ENCODE results near the gene QPCT. TPM values are rescaled to one million over a fixed set of nuclear protein-coding genes. Genes with fewer than 3 reads are reported as not detected.

Gene QPCT
- total RNA-seq, 2 experiments from 2014 or later = 0.42 TPM; not detected in 1

- CTCF ChIA-PET = no interaction called here
- Mint-ChIP-seq H3K4me1 (ENCODE audit: low read depth) (peaks cover 25% of the 10 kb centered on the region), H3K27me3 (ENCODE audit: low read depth) (peaks cover 19% of the 10 kb centered on the region), H3K4me3 (no peak overlapping the region), H3K36me3 (ENCODE audit: low read depth) (peaks cover 3% of the 10 kb centered on the region), H3K27ac (no peak overlapping the region), H3K9me3 (no peaks in the 10 kb centered on the region)
- intact Hi-C loops (cut with micrococcal nuclease) = no loop called here
- DNase-seq = no peak
Measured at GRCh38 chr2:37326285-37326684, 18.1 kb upstream of the QPCT start.

- intact Hi-C loops (cut with micrococcal nuclease) = no loop called here
- no peak overlapping the region for H3K27ac Mint-ChIP-seq
- H3K4me1 Mint-ChIP-seq (ENCODE audit: low read depth) = peaks cover 17% of the 10 kb centered on the region
- no peak overlapping the region for H3K4me3 Mint-ChIP-seq
- DNase-seq = no peak
- peaks cover 3% of the 10 kb centered on the region for H3K36me3 Mint-ChIP-seq (ENCODE audit: low read depth)
- peaks cover 19% of the 10 kb centered on the region for H3K27me3 Mint-ChIP-seq (ENCODE audit: low read depth)
- H3K9me3 Mint-ChIP-seq = no peaks in the 10 kb centered on the region
- CTCF ChIA-PET = no interaction called here
Measured at GRCh38 chr2:37326866-37327634, 17.4 kb upstream of the QPCT start.

GRCh38 chr2:37330681-37331080 is 13.7 kb upstream of the QPCT start:
- intact Hi-C loops (cut with micrococcal nuclease) = no loop called here

DNA sequence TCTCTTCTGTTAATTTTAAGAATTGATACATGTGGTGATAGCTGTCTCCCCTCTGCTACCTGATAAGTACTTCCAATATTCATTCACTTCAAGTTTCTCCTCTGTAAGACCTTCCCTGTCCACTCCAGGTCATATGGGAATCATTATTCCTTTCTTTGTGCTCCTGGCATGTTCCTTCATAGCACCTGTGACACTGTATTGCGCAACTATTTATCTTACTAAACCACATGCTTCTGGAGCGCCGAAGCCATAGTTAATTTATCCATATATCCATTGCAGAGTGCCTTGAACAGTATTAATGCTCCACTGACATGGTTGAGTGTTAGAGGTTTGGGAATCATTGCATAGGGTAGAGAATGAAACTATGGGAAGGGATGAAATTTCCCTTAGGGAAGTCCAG is 11.9 kb upstream of the QPCT start:
- no peak overlapping the region for H3K4me3 Mint-ChIP-seq
- no peaks in the 10 kb centered on the region for H3K9me3 Mint-ChIP-seq
- DNase-seq = no peak
- no peaks in the 10 kb centered on the region for H3K4me1 Mint-ChIP-seq (ENCODE audit: low read depth)
- intact Hi-C loops (cut with micrococcal nuclease) = no loop called here
- H3K36me3 Mint-ChIP-seq (ENCODE audit: low read depth) = no peaks in the 10 kb centered on the region
- CTCF ChIA-PET = no interaction called here
- H3K27me3 Mint-ChIP-seq (ENCODE audit: low read depth) = peaks cover 5% of the 10 kb centered on the region
- no peak overlapping the region for H3K27ac Mint-ChIP-seq

More at GRCh38 chr2:37330681-37331080, 13.7 kb upstream of the QPCT start:
- Mint-ChIP-seq H3K27me3 (ENCODE audit: low read depth) (peaks cover 14% of the 10 kb centered on the region), H3K9me3 (no peaks in the 10 kb centered on the region), H3K4me3 (no peak overlapping the region), H3K27ac (no peak overlapping the region), H3K4me1 (ENCODE audit: low read depth) (peaks cover under 1% of the 10 kb centered on the region), H3K36me3 (ENCODE audit: low read depth) (no peaks in the 10 kb centered on the region)
- CTCF ChIA-PET = interaction anchor here (1.9 kb wide), 1 partner anchor 65 kb away, joined by 14 read pairs; no protein-coding TSS in a partner anchor
- no peak for DNase-seq

GRCh38 chr2:37333256-37333655 is 11.2 kb upstream of the QPCT start:
- no peak for DNase-seq
- H3K27ac Mint-ChIP-seq = no peak overlapping the region
- H3K4me1 Mint-ChIP-seq (ENCODE audit: low read depth) = no peaks in the 10 kb centered on the region
- H3K4me3 Mint-ChIP-seq = no peak overlapping the region
- peaks cover 4% of the 10 kb centered on the region for H3K27me3 Mint-ChIP-seq (ENCODE audit: low read depth)
- CTCF ChIA-PET = no interaction called here
- H3K36me3 Mint-ChIP-seq (ENCODE audit: low read depth) = no peaks in the 10 kb centered on the region
- no peaks in the 10 kb centered on the region for H3K9me3 Mint-ChIP-seq
- intact Hi-C loops (cut with micrococcal nuclease) = no loop called here

DNA sequence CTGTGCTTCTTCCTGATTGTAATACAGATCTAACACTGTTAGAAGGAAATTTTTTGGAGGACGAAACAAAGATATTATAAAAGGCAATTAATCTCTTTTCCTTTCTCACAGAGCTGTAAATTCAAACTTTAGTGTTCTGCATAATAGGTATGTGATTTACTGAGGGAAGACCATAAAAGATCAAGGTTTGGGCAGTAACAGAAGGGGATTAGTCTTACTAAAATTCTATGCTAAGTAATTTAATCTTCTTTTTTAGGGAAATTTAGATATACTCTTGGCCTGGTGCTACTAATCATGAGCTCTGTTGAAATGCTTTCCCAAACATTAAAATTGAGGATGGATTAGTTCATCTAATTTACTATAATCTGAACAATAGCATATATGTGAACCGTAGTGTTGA is 8.8 kb upstream of the QPCT start:
- intact Hi-C loops (cut with micrococcal nuclease) = no loop called here
- Mint-ChIP-seq H3K9me3 (no peaks in the 10 kb centered on the region), H3K36me3 (ENCODE audit: low read depth) (no peaks in the 10 kb centered on the region), H3K27me3 (ENCODE audit: low read depth) (peaks cover 4% of the 10 kb centered on the region), H3K27ac (no peak overlapping the region), H3K4me3 (no peak overlapping the region), H3K4me1 (ENCODE audit: low read depth) (no peaks in the 10 kb centered on the region)
- no peak for DNase-seq
- CTCF ChIA-PET = no interaction called here

DNA sequence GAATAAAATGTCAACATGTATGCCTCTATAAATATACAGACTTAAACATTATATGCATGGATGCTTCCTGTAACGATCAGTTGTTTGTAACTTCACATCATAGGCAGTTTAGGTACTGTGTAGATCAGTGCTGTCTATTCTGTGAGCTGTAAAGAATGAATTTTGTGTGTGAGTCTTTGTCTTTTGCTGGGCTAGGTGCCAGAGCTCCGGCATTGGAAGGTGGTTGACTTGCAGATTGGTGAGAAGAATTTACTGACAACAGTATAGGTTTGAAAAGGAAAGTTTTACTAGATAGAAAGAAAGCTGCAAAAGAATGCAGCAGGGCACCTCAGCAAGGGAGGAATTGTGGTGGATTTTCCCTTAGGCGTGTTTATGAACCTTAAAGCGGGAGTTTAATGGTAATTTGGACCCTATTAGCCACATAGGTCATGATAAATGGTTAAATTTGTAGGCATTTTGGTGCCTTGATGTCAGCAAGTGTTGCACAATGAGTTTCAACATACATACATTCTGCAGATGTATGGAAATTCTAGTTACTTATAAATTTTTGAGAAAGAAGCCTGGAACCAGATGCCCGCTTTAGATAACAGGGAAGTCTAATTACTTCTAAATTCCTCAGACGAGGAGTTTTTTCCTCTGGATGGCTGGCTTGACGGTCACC is 6.7 kb upstream of the QPCT start:
- Mint-ChIP-seq H3K4me1 (ENCODE audit: low read depth) (no peaks in the 10 kb centered on the region), H3K4me3 (no peak overlapping the region), H3K9me3 (no peaks in the 10 kb centered on the region), H3K36me3 (ENCODE audit: low read depth) (no peaks in the 10 kb centered on the region), H3K27me3 (ENCODE audit: low read depth) (peaks cover 7% of the 10 kb centered on the region), H3K27ac (no peak overlapping the region)
- CTCF ChIA-PET = interaction anchor here (0.7 to 0.9 kb wide), 2 partner anchors 18 to 78 kb away, joined by 3 to 6 read pairs; no protein-coding TSS in a partner anchor
- intact Hi-C loops (cut with micrococcal nuclease) = no loop called here
- no peak for DNase-seq

DNA sequence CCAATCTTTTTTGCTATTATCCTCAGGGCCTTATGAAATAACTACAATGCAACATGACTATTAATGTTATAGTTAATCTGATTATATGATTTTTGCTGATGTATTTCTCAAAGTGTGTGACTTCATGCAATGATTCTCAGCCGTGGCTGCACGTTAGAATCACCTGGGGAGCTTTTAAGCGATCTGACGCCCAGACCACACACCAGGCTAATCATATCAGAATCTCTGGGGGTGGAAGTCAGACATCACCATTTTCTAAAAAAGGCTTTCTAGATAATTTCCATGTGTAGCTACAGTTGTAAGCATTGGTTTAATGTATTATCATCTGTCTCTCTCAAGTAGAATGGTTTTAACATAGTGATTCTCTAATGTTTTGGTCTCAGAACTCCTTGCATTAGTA is 5.5 kb upstream of the QPCT start:
- Mint-ChIP-seq H3K9me3 (no peaks in the 10 kb centered on the region), H3K27ac (no peak overlapping the region), H3K4me3 (no peak overlapping the region), H3K27me3 (ENCODE audit: low read depth) (peaks cover 9% of the 10 kb centered on the region), H3K4me1 (ENCODE audit: low read depth) (peaks cover 3% of the 10 kb centered on the region), H3K36me3 (ENCODE audit: low read depth) (no peaks in the 10 kb centered on the region)
- CTCF ChIA-PET = no interaction called here
- intact Hi-C loops (cut with micrococcal nuclease) = no loop called here
- no peak for DNase-seq

DNA sequence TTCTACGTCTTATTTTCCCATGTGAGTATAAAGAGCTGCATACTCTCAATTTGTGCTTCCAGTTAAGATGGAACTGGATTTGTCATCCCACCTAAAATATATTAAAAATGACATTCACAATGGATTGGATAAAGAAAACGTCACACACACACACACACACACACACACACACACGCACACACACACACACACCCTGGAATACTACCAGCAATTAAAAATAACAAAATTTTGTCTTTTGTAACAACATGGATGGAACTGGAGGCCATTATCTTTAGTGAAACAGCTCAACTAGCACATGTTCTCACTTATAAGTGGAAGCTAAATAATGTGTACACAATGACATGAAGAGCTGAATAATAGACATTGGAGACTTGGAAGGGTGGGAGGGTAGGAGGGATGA is 3.8 kb upstream of the QPCT start:
- DNase-seq = no peak
- Mint-ChIP-seq H3K4me1 (ENCODE audit: low read depth) (peaks cover 9% of the 10 kb centered on the region), H3K9me3 (no peaks in the 10 kb centered on the region), H3K4me3 (no peak overlapping the region), H3K27ac (no peak overlapping the region), H3K36me3 (ENCODE audit: low read depth) (no peaks in the 10 kb centered on the region), H3K27me3 (ENCODE audit: low read depth) (peaks cover 16% of the 10 kb centered on the region)
- intact Hi-C loops (cut with micrococcal nuclease) = no loop called here
- CTCF ChIA-PET = no interaction called here

DNA sequence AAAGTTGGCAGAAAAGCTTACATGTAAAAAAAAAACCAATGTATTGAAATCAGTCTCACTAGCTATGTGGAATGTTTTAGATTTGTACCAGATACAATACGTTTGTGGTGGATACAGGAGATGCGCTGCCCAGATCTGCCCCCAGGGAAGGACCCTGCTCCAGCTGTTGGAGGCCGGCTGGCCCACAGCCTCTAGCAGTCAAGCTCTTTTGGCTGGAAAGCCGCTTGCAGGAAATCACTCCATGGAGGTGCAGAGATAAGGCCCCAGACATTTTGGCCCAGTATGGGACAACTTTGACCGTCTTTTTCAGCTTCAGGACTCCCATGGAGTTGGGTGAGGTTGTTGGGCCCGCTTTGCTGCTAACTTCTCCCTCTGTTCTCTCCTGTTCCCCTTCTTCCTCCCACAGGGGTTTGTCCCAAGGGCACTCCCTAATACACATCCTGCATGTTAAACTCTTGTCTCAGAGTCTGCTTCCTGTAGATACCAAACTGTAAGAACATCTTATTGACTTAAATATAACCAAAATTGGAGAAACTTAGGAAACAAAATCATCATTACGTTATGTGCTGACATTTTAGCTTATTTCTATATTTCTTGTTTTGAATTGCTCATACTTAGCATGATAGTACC is 1.7 kb upstream of the QPCT start:
- H3K4me1 Mint-ChIP-seq (ENCODE audit: low read depth) = peaks cover 9% of the 10 kb centered on the region
- intact Hi-C loops (cut with micrococcal nuclease) = loop anchor here (2.0 kb wide), 1 partner anchor 48 kb away; no protein-coding TSS in a partner anchor
- no peaks in the 10 kb centered on the region for H3K36me3 Mint-ChIP-seq (ENCODE audit: low read depth)
- DNase-seq = no peak
- peaks cover 25% of the 10 kb centered on the region for H3K27me3 Mint-ChIP-seq (ENCODE audit: low read depth)
- H3K4me3 Mint-ChIP-seq = no peak overlapping the region
- no peak overlapping the region for H3K27ac Mint-ChIP-seq
- H3K9me3 Mint-ChIP-seq = no peaks in the 10 kb centered on the region
- CTCF ChIA-PET = interaction anchor here (0.6 to 1.6 kb wide), 3 partner anchors 16 to 53 kb away, joined by 3 read pairs; no protein-coding TSS in a partner anchor

DNA sequence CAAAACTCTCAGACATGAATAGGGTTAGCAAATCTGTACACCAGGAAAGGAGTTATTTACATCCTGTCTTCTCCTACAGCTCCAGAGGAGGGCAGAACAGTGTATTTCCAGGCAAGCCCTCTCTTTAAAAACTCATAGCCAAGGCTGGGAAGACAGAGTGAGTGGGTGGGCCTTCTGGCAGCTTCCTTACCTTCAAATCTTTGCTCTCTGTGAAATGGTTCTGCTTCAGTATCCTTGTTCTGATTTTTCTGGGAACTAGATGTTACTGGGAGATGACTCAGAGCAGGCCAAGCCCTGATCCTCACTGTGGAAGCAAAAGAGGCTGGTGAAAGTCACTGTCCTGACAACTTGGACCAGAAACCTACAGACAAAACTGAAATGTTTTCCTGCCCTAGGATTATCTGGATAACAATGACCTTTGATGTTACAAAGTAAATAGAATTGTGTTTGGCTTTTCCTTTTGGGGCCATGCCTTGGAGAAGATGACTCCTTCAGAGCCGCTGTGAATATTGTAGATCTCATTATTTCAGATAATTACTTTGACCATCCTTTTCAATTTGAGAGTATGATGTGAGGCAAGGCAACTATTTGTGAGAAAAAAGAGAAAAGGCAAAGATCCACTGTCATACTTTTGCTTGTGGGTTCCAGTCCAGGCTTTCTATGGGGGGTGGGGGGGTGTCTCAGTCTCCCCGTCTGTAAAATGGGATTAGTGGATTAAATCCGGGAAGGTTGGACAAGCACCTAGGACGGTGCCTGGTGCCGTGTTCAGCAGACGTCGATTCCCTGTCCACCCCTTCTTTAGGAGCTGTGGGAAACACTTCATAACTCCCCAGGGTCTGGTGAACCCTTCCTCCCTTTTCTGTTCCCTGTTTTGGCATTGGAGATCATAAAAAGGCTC is 644 bp upstream of the QPCT start:
- H3K27me3 Mint-ChIP-seq (ENCODE audit: low read depth) = peaks cover 29% of the 10 kb centered on the region
- H3K4me1 Mint-ChIP-seq (ENCODE audit: low read depth) = peaks cover 9% of the 10 kb centered on the region
- CTCF ChIA-PET = interaction anchor here (0.6 to 1.6 kb wide), 2 partner anchors 15 to 52 kb away, joined by 3 read pairs; no protein-coding TSS in a partner anchor
- intact Hi-C loops (cut with micrococcal nuclease) = loop anchor here (2.0 kb wide), 2 partner anchors 21 to 47 kb away; no protein-coding TSS in a partner anchor
- DNase-seq = no peak
- H3K36me3 Mint-ChIP-seq (ENCODE audit: low read depth) = no peaks in the 10 kb centered on the region
- H3K4me3 Mint-ChIP-seq = peak overlapping the region; percentile 16
- H3K9me3 Mint-ChIP-seq = no peaks in the 10 kb centered on the region
- H3K27ac Mint-ChIP-seq = no peak overlapping the region

GRCh38 chr2:37348155-37348554 is 3.7 kb downstream of the QPCT start:
- CTCF ChIA-PET = interaction anchor here (0.6 to 1.2 kb wide), 2 partner anchors 47 to 48 kb away, joined by 3 read pairs; no protein-coding TSS in a partner anchor
- H3K27ac Mint-ChIP-seq = no peak overlapping the region
- peaks cover 33% of the 10 kb centered on the region for H3K27me3 Mint-ChIP-seq (ENCODE audit: low read depth)
- H3K9me3 Mint-ChIP-seq = no peaks in the 10 kb centered on the region
- no peak for DNase-seq
- H3K36me3 Mint-ChIP-seq (ENCODE audit: low read depth) = no peaks in the 10 kb centered on the region
- H3K4me1 Mint-ChIP-seq (ENCODE audit: low read depth) = peaks cover 9% of the 10 kb centered on the region
- H3K4me3 Mint-ChIP-seq = no peak overlapping the region
- intact Hi-C loops (cut with micrococcal nuclease) = no loop called here
